ENCODE data around the gene GNPTAB. TPM values are rescaled to one million over a fixed set of nuclear protein-coding genes. Genes with fewer than 3 reads are reported as not detected.

GNPTAB gene
- total RNA-seq, 1 experiment from 2014 or later, result 40.8 TPM

DNA sequence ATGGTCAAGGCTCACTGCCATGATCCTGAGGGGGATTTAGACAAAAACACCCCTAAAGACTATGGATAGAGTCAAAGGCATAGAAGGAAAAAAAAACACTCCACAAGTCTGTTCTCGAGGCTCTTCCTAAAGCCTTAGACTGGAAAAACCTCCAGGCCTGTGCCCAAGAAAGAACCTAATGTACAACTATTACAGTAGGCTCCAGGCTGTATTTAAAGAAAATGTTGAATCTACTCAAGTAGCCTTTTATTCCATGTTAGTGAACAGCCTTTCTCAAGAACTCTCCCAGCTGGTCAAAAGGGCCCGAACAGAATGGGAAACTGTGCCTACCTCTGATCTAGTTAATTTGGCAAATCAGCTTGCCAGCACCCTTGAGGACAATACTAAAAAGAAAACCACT is 28.3 kb downstream of the GNPTAB start:
- H3K36me3 ChIP-seq (ENCODE audit: control insufficient read depth, insufficient read depth, low read length), result no peaks in the 10 kb centered on the region
- no peak overlapping the region for H3K4me3 ChIP-seq (ENCODE audit: low read depth in 2 of 2, low read length in 2 of 2)
- H3K4me1 ChIP-seq (ENCODE audit: control insufficient read depth, insufficient read depth, low read length), result no peaks in the 10 kb centered on the region
- in situ Hi-C loops (cut with HindIII; ENCODE audit: low pct_unique_long_range_greater_than_20kb, low sequenced_read_pairs) (no loop called here), intact Hi-C loops (cut with micrococcal nuclease; ENCODE audit: unreplicated experiment) (no loop called here)
- BruUV-seq (replicated peaks), result no TSS peak
- CTCF ChIA-PET, result no interaction called here
- H3K27ac ChIP-seq (ENCODE audit: low read length), result no peak overlapping the region
- no peak for TF ChIP-seq CTCF (IDR thresholded peaks at IDR 0.05)
- no peak for TF ChIP-seq TCF7L2 (IDR thresholded peaks at IDR 0.05; ENCODE audit: low read depth, low read length)
- TF ChIP-seq, protein P1, sequence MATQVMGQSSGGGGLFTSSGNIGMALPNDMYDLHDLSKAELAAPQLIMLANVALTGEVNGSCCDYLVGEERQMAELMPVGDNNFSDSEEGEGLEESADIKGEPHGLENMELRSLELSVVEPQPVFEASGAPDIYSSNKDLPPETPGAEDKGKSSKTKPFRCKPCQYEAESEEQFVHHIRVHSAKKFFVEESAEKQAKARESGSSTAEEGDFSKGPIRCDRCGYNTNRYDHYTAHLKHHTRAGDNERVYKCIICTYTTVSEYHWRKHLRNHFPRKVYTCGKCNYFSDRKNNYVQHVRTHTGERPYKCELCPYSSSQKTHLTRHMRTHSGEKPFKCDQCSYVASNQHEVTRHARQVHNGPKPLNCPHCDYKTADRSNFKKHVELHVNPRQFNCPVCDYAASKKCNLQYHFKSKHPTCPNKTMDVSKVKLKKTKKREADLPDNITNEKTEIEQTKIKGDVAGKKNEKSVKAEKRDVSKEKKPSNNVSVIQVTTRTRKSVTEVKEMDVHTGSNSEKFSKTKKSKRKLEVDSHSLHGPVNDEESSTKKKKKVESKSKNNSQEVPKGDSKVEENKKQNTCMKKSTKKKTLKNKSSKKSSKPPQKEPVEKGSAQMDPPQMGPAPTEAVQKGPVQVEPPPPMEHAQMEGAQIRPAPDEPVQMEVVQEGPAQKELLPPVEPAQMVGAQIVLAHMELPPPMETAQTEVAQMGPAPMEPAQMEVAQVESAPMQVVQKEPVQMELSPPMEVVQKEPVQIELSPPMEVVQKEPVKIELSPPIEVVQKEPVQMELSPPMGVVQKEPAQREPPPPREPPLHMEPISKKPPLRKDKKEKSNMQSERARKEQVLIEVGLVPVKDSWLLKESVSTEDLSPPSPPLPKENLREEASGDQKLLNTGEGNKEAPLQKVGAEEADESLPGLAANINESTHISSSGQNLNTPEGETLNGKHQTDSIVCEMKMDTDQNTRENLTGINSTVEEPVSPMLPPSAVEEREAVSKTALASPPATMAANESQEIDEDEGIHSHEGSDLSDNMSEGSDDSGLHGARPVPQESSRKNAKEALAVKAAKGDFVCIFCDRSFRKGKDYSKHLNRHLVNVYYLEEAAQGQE (IDR thresholded peaks at IDR 0.05; ENCODE audit: insufficient read depth in 1 of 2, low read depth in 2 of 2, low read length in 1 of 2), result no peak
- TF ChIP-seq POLR2AphosphoS5 (IDR thresholded peaks at IDR 0.05; ENCODE audit: low read depth, low read length), result no peak
- no peak for TF ChIP-seq SIN3A (IDR thresholded peaks at IDR 0.05; ENCODE audit: borderline replicate concordance, insufficient read depth, low read depth, low read length)
- no peaks in the 10 kb centered on the region for H3K27me3 ChIP-seq (ENCODE audit: control insufficient read depth, insufficient read depth, low read length)
- DNase-seq (ENCODE audit: low read depth, low spot score) (no peak), ATAC-seq (no peak)
- H3K9me3 ChIP-seq (ENCODE audit: control insufficient read depth, insufficient read depth, low read depth, low read length), result no peaks in the 10 kb centered on the region
- POLR2A ChIA-PET, result interaction anchor here (0.7 kb wide), 1 partner anchor 157 kb away, joined by 4 read pairs; no protein-coding TSS in a partner anchor

- TF ChIP-seq POLR2AphosphoS5 (IDR thresholded peaks at IDR 0.05; ENCODE audit: low read depth, low read length) (no peak), CTCF (IDR thresholded peaks at IDR 0.05) (no peak), SIN3A (IDR thresholded peaks at IDR 0.05; ENCODE audit: borderline replicate concordance, insufficient read depth, low read depth, low read length) (no peak), TCF7L2 (IDR thresholded peaks at IDR 0.05; ENCODE audit: low read depth, low read length) (no peak)
- TF ChIP-seq, protein P1 (IDR thresholded peaks at IDR 0.05; ENCODE audit: insufficient read depth in 1 of 2, low read depth in 2 of 2, low read length in 1 of 2), result no peak
- no TSS peak for BruUV-seq (replicated peaks)
- ChIA-PET POLR2A (no interaction called here), CTCF (no interaction called here)
- Histone ChIP-seq H3K27ac (ENCODE audit: low read length) (no peak overlapping the region), H3K4me3 (ENCODE audit: low read depth in 2 of 2, low read length in 2 of 2) (no peak overlapping the region), H3K9me3 (ENCODE audit: control insufficient read depth, insufficient read depth, low read depth, low read length) (no peaks in the 10 kb centered on the region), H3K27me3 (ENCODE audit: control insufficient read depth, insufficient read depth, low read length) (no peaks in the 10 kb centered on the region), H3K36me3 (ENCODE audit: control insufficient read depth, insufficient read depth, low read length) (no peaks in the 10 kb centered on the region), H3K4me1 (ENCODE audit: control insufficient read depth, insufficient read depth, low read length) (no peaks in the 10 kb centered on the region)
- in situ Hi-C loops (cut with HindIII; ENCODE audit: low pct_unique_long_range_greater_than_20kb, low sequenced_read_pairs) (no loop called here), intact Hi-C loops (cut with micrococcal nuclease; ENCODE audit: unreplicated experiment) (no loop called here)
- ATAC-seq (no peak), DNase-seq (ENCODE audit: low read depth, low spot score) (no peak)
These were observed 31.0 kb downstream of the GNPTAB start for GRCh38 chr12:101799774-101800173.

Data from Panc1 (cell line).